ENCODE results near the gene OARD1. TPM values are rescaled to one million over a fixed set of nuclear protein-coding genes. Genes with fewer than 3 reads are reported as not detected.

OARD1 gene
- total RNA-seq, 1 experiment from 2014 or later: 33.7 TPM

DNA sequence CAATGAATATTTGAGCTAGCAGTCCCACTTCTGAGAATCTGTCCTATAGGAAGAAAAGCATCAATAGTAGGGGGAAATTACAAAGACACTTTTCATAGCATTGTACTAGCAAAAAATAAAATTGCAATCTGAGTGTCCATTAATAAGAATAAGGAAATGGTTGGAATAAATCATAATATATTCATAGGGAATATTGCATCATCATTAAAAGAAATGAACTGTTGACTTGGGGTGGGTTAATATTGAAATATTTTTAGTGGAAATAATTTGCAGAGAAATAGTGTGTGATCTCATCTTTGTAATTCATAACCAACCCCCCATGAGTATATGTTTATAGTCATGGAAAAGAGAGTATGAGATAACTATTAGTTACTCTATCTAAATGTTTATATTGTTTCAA lies 13.0 kb upstream of the OARD1 start:
- TF ChIP-seq HMGA2 (CRISPR knock-in tag; IDR thresholded peaks at IDR 0.05) (no peak), ZNF416 (CRISPR knock-in tag; IDR thresholded peaks at IDR 0.05) (no peak), CREB1 (CRISPR knock-in tag; IDR thresholded peaks at IDR 0.05) (no peak), PREB (CRISPR knock-in tag; IDR thresholded peaks at IDR 0.05; ENCODE audit: borderline replicate concordance) (no peak), TEAD4 (CRISPR knock-in tag; IDR thresholded peaks at IDR 0.05) (no peak), ESRRA (CRISPR knock-in tag; IDR thresholded peaks at IDR 0.05; ENCODE audit: borderline replicate concordance) (no peak), ATF1 (CRISPR knock-in tag; IDR thresholded peaks at IDR 0.05) (no peak), NFYB (CRISPR knock-in tag; conservative IDR thresholded peaks at IDR 0.05; ENCODE audit: low read depth) (no peak), TP53 (CRISPR knock-in tag; IDR thresholded peaks at IDR 0.05) (no peak), ARID4B (CRISPR knock-in tag; IDR thresholded peaks at IDR 0.05; ENCODE audit: borderline replicate concordance) (no peak)
- TF ChIP-seq, protein P1, sequence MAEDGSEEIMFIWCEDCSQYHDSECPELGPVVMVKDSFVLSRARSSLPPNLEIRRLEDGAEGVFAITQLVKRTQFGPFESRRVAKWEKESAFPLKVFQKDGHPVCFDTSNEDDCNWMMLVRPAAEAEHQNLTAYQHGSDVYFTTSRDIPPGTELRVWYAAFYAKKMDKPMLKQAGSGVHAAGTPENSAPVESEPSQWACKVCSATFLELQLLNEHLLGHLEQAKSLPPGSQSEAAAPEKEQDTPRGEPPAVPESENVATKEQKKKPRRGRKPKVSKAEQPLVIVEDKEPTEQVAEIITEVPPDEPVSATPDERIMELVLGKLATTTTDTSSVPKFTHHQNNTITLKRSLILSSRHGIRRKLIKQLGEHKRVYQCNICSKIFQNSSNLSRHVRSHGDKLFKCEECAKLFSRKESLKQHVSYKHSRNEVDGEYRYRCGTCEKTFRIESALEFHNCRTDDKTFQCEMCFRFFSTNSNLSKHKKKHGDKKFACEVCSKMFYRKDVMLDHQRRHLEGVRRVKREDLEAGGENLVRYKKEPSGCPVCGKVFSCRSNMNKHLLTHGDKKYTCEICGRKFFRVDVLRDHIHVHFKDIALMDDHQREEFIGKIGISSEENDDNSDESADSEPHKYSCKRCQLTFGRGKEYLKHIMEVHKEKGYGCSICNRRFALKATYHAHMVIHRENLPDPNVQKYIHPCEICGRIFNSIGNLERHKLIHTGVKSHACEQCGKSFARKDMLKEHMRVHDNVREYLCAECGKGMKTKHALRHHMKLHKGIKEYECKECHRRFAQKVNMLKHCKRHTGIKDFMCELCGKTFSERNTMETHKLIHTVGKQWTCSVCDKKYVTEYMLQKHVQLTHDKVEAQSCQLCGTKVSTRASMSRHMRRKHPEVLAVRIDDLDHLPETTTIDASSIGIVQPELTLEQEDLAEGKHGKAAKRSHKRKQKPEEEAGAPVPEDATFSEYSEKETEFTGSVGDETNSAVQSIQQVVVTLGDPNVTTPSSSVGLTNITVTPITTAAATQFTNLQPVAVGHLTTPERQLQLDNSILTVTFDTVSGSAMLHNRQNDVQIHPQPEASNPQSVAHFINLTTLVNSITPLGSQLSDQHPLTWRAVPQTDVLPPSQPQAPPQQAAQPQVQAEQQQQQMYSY (CRISPR knock-in tag; IDR thresholded peaks at IDR 0.05): no peak
- ChIA-PET CTCF (no interaction called here), POLR2A (no interaction called here)
- Mint-ChIP-seq H3K36me3 (peaks cover 74% of the 10 kb centered on the region), H3K4me1 (no peaks in the 10 kb centered on the region), H3K4me3 (no peak overlapping the region), H3K9me3 (no peaks in the 10 kb centered on the region), H3K27ac (no peak overlapping the region), H3K27me3 (ENCODE audit: low read depth) (no peaks in the 10 kb centered on the region)
- ATAC-seq (no peak), DNase-seq (ENCODE audit: low spot score) (no peak)

GRCh38 chr6:41083072-41083471 lies 10.9 kb upstream of the OARD1 start:
- H3K27me3 Mint-ChIP-seq (ENCODE audit: low read depth): no peaks in the 10 kb centered on the region
- peaks cover 79% of the 10 kb centered on the region for H3K36me3 Mint-ChIP-seq
- TF ChIP-seq GABPB1 (CRISPR knock-in tag; IDR thresholded peaks at IDR 0.05) (no peak), ZNF671 (CRISPR knock-in tag; IDR thresholded peaks at IDR 0.05) (no peak), ZNF396 (CRISPR knock-in tag; IDR thresholded peaks at IDR 0.05; ENCODE audit: borderline replicate concordance) (no peak), HMGA2 (CRISPR knock-in tag; IDR thresholded peaks at IDR 0.05) (no peak), FOXP1 (CRISPR knock-in tag; IDR thresholded peaks at IDR 0.05; ENCODE audit: borderline replicate concordance) (no peak), NR2C2 (CRISPR knock-in tag; IDR thresholded peaks at IDR 0.05) (no peak), PREB (CRISPR knock-in tag; IDR thresholded peaks at IDR 0.05; ENCODE audit: borderline replicate concordance) (no peak)
- TF ChIP-seq, protein P2, sequence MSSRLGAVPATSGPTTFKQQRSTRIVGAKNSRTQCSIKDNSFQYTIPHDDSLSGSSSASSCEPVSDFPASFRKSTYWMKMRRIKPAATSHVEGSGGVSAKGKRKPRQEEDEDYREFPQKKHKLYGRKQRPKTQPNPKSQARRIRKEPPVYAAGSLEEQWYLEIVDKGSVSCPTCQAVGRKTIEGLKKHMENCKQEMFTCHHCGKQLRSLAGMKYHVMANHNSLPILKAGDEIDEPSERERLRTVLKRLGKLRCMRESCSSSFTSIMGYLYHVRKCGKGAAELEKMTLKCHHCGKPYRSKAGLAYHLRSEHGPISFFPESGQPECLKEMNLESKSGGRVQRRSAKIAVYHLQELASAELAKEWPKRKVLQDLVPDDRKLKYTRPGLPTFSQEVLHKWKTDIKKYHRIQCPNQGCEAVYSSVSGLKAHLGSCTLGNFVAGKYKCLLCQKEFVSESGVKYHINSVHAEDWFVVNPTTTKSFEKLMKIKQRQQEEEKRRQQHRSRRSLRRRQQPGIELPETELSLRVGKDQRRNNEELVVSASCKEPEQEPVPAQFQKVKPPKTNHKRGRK (CRISPR knock-in tag; IDR thresholded peaks at IDR 0.05; ENCODE audit: borderline replicate concordance): no peak
- no peaks in the 10 kb centered on the region for H3K9me3 Mint-ChIP-seq
- ATAC-seq: no peak
- POLR2A ChIA-PET: no interaction called here
- H3K27ac Mint-ChIP-seq: no peak overlapping the region
- no peak for DNase-seq (ENCODE audit: low spot score)
- no peak overlapping the region for H3K4me3 Mint-ChIP-seq
- CTCF ChIA-PET: no interaction called here
- no peaks in the 10 kb centered on the region for H3K4me1 Mint-ChIP-seq

Data from WTC11 (cell line).